Measurements from ENCODE around the gene PRKG1. TPM values are rescaled to one million over a fixed set of nuclear protein-coding genes. Genes with fewer than 3 reads are reported as not detected.

The PRKG1 gene
- total and polyA plus RNA-seq, 2 of the 4 experiments (the other 2 are of a cell fraction) = 3.5 to 18.3 TPM

DNA sequence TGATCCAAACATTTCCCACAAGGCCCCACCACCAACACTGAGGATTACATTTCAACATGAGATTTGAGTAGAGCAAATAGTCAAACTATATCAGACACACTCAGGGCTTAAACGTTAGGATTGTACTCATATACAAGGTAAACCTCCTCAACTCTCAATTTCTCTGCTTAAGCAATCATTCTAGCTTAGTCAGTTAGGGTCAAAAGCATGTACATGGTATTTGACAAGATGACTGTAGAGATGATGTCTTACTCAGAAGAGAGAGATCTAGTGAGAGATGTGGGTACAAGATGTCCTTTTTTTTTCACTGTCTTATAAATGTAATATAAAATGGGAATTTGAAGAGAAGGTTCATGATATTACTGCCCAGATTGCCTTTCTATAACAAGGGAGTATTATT is 270.1 kb downstream of the PRKG1 start:
- H4K5ac ChIP-seq (ENCODE audit: low read depth, low read length) = no peak overlapping the region
- ChIA-PET CTCF (no interaction called here), POLR2A (ENCODE audit: unreplicated experiment) (no interaction called here)
- no peaks in the 10 kb centered on the region for H3K4me1 ChIP-seq (ENCODE audit: control insufficient read depth, insufficient read depth, low read length)
- H3K36me3 ChIP-seq (ENCODE audit: control insufficient read depth, insufficient read depth, low read length) = no peaks in the 10 kb centered on the region
- no peak overlapping the region for H3K4me3 ChIP-seq (ENCODE audit: insufficient read depth, low read depth, low read length)
- H3K23ac ChIP-seq (ENCODE audit: low read depth, low read length) = no peak overlapping the region
- H3K4ac ChIP-seq (ENCODE audit: low read depth, low read length) = no peak overlapping the region
- no peak overlapping the region for H4K91ac ChIP-seq (ENCODE audit: insufficient read depth, low read depth, low read length)
- no peak overlapping the region for H3K14ac ChIP-seq (replicated peaks; ENCODE audit: low read depth, low read length)
- in situ Hi-C loops (cut with MboI; ENCODE audit: low sequenced_read_pairs) (no loop called here), dilution Hi-C loops (cut with HindIII; ENCODE audit: low sequenced_read_pairs, unreplicated experiment) (no loop called here), intact Hi-C loops (cut with micrococcal nuclease) (no loop called here)
- H3K9me3 ChIP-seq (ENCODE audit: control insufficient read depth, insufficient read depth, low read length) = no peaks in the 10 kb centered on the region
- H2BK5ac ChIP-seq (ENCODE audit: low read depth, low read length, poor library complexity, severe bottlenecking) = no peak overlapping the region
- no peak overlapping the region for H2AK5ac ChIP-seq (ENCODE audit: low read depth, low read length)
- no peak overlapping the region for H3K18ac ChIP-seq (ENCODE audit: low read depth, low read length)
- peak; percentile 16 for DNase-seq
- H2AK9ac ChIP-seq (replicated peaks; ENCODE audit: low read depth, low read length, poor library complexity) = no peak overlapping the region
- no peaks in the 10 kb centered on the region for H3K27me3 ChIP-seq (ENCODE audit: control insufficient read depth, insufficient read depth, low read length)
- H2BK120ac ChIP-seq (ENCODE audit: low read depth, low read length) = no peak overlapping the region
- no peak overlapping the region for H3K4me2 ChIP-seq (ENCODE audit: low read depth, low read length)
- H2AFZ ChIP-seq (replicated peaks; ENCODE audit: low read length, poor library complexity) = no peak overlapping the region
- H4K8ac ChIP-seq (ENCODE audit: low read depth in 2 of 2, low read length in 2 of 2) = no peak overlapping the region
- H3K9me1 ChIP-seq (ENCODE audit: insufficient read depth, low read length) = no peaks in the 10 kb centered on the region
- no peak for ATAC-seq (ENCODE audit: low read depth)
- H3K9ac ChIP-seq (ENCODE audit: low read depth, low read length) = no peak overlapping the region
- peaks cover 5 to 8% of the 10 kb centered on the region in 2 experiments; a peak in 3 of 4 replicates for H3K79me1 ChIP-seq (ENCODE audit: low read depth in 1 of 2, low read length in 2 of 2)
- H2BK15ac ChIP-seq (ENCODE audit: low read depth, low read length) = no peak overlapping the region
- H2BK20ac ChIP-seq (ENCODE audit: low read depth, low read length) = no peak overlapping the region
- no peak overlapping the region for H3K56ac ChIP-seq (ENCODE audit: extremely low read depth, insufficient read depth, low read length)
- no TSS peak for BruUV-seq (replicated peaks)
- H3K27ac ChIP-seq (ENCODE audit: insufficient read depth, low read length) = no peak overlapping the region
- no peaks in the 10 kb centered on the region for H4K20me1 ChIP-seq (ENCODE audit: insufficient read depth, low read length)
- TF ChIP-seq POLR2A (IDR thresholded peaks at IDR 0.05; ENCODE audit: low read depth, low read length) (no peak), SMC3 (IDR thresholded peaks at IDR 0.05; ENCODE audit: low read depth, low read length) (no peak), CHD1 (IDR thresholded peaks at IDR 0.05; ENCODE audit: low read depth, low read length) (no peak), CEBPB (IDR thresholded peaks at IDR 0.05; ENCODE audit: low read depth, low read length) (no peak; the same call in 1 of the 2 replicates), RCOR1 (IDR thresholded peaks at IDR 0.05; ENCODE audit: insufficient replicate concordance, low read length) (no peak), FOS (IDR thresholded peaks at IDR 0.05; ENCODE audit: low read depth, low read length) (no peak), NFE2L2 (IDR thresholded peaks at IDR 0.05; ENCODE audit: low read depth, low read length) (no peak), BHLHE40 (IDR thresholded peaks at IDR 0.05; ENCODE audit: low read depth, low read length) (no peak), MXI1 (IDR thresholded peaks at IDR 0.05; ENCODE audit: borderline replicate concordance, low read depth, low read length) (no peak), RFX5 (IDR thresholded peaks at IDR 0.05; ENCODE audit: low read depth, low read length) (no peak)
- no CpG with 5 or more reads among the region's 1 CpG for WGBS, 2 experiments (ENCODE audit: extremely low coverage in 2 of 2, insufficient read length in 1 of 2)
